ENCODE results near the gene ATP8B4.

Gene ATP8B4

GRCh38 chr15:50123861-50124557, 5.0 kb upstream of the ATP8B4 start:
- no peaks in the 10 kb centered on the region for H3K9me2 ChIP-seq (replicated peaks; ENCODE audit: low read depth, low read length)
- TF ChIP-seq CTCF (conservative IDR thresholded peaks at IDR 0.05; ENCODE audit: low read length) (no peak), EZH2phosphoT487 (IDR thresholded peaks at IDR 0.05; ENCODE audit: borderline replicate concordance) (no peak)
- H3K4me2 ChIP-seq (ENCODE audit: low read depth, low read length, poor library complexity, severe bottlenecking): no peak overlapping the region
- no peaks in the 10 kb centered on the region for H3K79me2 ChIP-seq (ENCODE audit: insufficient read depth, low read length)
- no peaks in the 10 kb centered on the region for H4K20me1 ChIP-seq (ENCODE audit: insufficient read depth, low read length, poor library complexity, severe bottlenecking)
- H3K9ac ChIP-seq (ENCODE audit: low read depth, low read length, poor library complexity, severe bottlenecking): no peak overlapping the region
- H3K27me3 ChIP-seq (ENCODE audit: insufficient read depth, low read length, poor library complexity, severe bottlenecking): no peaks in the 10 kb centered on the region
- H3K4me3 ChIP-seq (ENCODE audit: low read length, poor library complexity, severe bottlenecking): no peak overlapping the region
- no peak overlapping the region for H2AFZ ChIP-seq (ENCODE audit: low read length)
- H3K4me1 ChIP-seq (ENCODE audit: insufficient read depth, low read length, poor library complexity, severe bottlenecking): peaks cover 8% of the 10 kb centered on the region
- H3F3A ChIP-seq (ENCODE audit: low read depth): no peaks in the 10 kb centered on the region
- no peaks in the 10 kb centered on the region for H3K36me3 ChIP-seq (ENCODE audit: insufficient read depth, low read length)
- H3K9me3 ChIP-seq (ENCODE audit: insufficient read depth, low read depth, low read length): no peaks in the 10 kb centered on the region; the same call in 1 of the 2 replicates

- Histone ChIP-seq H3K9me3 (ENCODE audit: insufficient read depth, low read depth, low read length) (no peaks in the 10 kb centered on the region; the same call in 1 of the 2 replicates), H3K27me3 (ENCODE audit: insufficient read depth, low read length, poor library complexity, severe bottlenecking) (no peaks in the 10 kb centered on the region)
Measured at GRCh38 chr15:50120729-50121128, 1.7 kb upstream of the ATP8B4 start.

DNA sequence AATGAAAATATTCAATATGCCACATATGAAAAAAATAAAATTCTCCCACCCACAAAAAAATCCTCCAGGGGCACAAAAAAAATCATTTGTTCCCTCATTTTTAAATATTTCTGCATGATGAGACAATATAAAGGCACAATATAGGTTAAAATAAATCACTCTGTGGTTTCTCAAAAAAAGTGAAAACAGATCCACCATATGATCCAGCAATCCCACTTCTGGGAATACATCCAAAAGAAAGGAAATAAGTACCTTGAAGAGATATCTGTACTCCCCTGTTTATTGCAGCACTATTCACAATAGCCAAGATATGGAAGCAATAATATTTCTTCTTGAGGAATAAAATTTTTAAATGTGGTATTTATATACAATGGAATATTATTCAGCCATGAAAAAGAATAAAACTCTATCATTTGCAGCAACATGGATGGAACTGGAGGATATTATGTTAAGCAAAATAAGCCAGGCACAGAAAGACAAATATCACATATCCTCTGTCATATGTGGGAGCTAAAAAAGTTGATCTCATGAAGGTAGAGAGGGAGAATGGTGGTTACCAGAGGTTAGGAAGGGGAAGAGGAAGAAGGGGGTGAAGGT, 1.5 kb downstream of the ATP8B4 start:
- no peaks in the 10 kb centered on the region for H3K9me3 ChIP-seq (ENCODE audit: insufficient read depth, low read depth, low read length)
- H3K4me2 ChIP-seq (ENCODE audit: low read depth, low read length, poor library complexity, severe bottlenecking): no peak overlapping the region
- H3K4me1 ChIP-seq (ENCODE audit: insufficient read depth, low read length, poor library complexity, severe bottlenecking): peaks cover 15% of the 10 kb centered on the region
- H3K36me3 ChIP-seq (ENCODE audit: insufficient read depth, low read length): no peaks in the 10 kb centered on the region
- 0 out of 2 replicates have a peak, but pooled peaks cover 5% of the 10 kb centered on the region for H3F3A ChIP-seq (ENCODE audit: low read depth)
- no peaks in the 10 kb centered on the region for H3K27me3 ChIP-seq (ENCODE audit: insufficient read depth, low read length, poor library complexity, severe bottlenecking)
- no peaks in the 10 kb centered on the region for H3K79me2 ChIP-seq (ENCODE audit: insufficient read depth, low read length)
- TF ChIP-seq EZH2phosphoT487 (IDR thresholded peaks at IDR 0.05; ENCODE audit: borderline replicate concordance) (no peak), CTCF (conservative IDR thresholded peaks at IDR 0.05; ENCODE audit: low read length) (no peak)
- no peaks in the 10 kb centered on the region for H4K20me1 ChIP-seq (ENCODE audit: insufficient read depth, low read length, poor library complexity, severe bottlenecking)
- H3K9me2 ChIP-seq (replicated peaks; ENCODE audit: low read depth, low read length): no peaks in the 10 kb centered on the region
- no peak overlapping the region for H2AFZ ChIP-seq (ENCODE audit: low read length)
- no peak overlapping the region for H3K4me3 ChIP-seq (ENCODE audit: low read length, poor library complexity, severe bottlenecking)
- no peak overlapping the region for H3K9ac ChIP-seq (ENCODE audit: low read depth, low read length, poor library complexity, severe bottlenecking)

More at GRCh38 chr15:50120729-50121128, 1.7 kb upstream of the ATP8B4 start:
- Histone ChIP-seq H3K79me2 (ENCODE audit: insufficient read depth, low read length) (no peaks in the 10 kb centered on the region), H3K9ac (ENCODE audit: low read depth, low read length, poor library complexity, severe bottlenecking) (no peak overlapping the region), H3K36me3 (ENCODE audit: insufficient read depth, low read length) (no peaks in the 10 kb centered on the region), H3K4me2 (ENCODE audit: low read depth, low read length, poor library complexity, severe bottlenecking) (no peak overlapping the region), H3K4me1 (ENCODE audit: insufficient read depth, low read length, poor library complexity, severe bottlenecking) (peaks cover 15% of the 10 kb centered on the region), H3F3A (ENCODE audit: low read depth) (0 out of 2 replicates have a peak, but pooled peaks cover 5% of the 10 kb centered on the region), H3K9me2 (replicated peaks; ENCODE audit: low read depth, low read length) (no peaks in the 10 kb centered on the region), H2AFZ (ENCODE audit: low read length) (no peak overlapping the region), H4K20me1 (ENCODE audit: insufficient read depth, low read length, poor library complexity, severe bottlenecking) (no peaks in the 10 kb centered on the region), H3K4me3 (ENCODE audit: low read length, poor library complexity, severe bottlenecking) (no peak overlapping the region)
- TF ChIP-seq EZH2phosphoT487 (IDR thresholded peaks at IDR 0.05; ENCODE audit: borderline replicate concordance): no peak
- TF ChIP-seq CTCF (conservative IDR thresholded peaks at IDR 0.05; ENCODE audit: low read length): no peak

All from Loucy (cell line).